Stimulated activated CD4-positive, alpha-beta T cell treated with anti-CD3 and anti-CD28 coated beads, Interleukin-4, amount 100 ng/mL, for 1 hour (primary cell): ENCODE measurements around the gene RSRC2.
"Not testable (repeated sequence)": the region's sequence is repeated elsewhere in the genome, so short reads cannot be mapped to it uniquely, and the experiment has no call there.

Experiments used
- DNase-seq: peaks from one replicate; pipeline ENCODE4 v3.0.0-alpha.2; 2020

The RSRC2 gene

GRCh38 chr12:122516544-122517361 lies 10.0 kb downstream of the RSRC2 start:
- DNase-seq: no peak

GRCh38 chr12:122515275-122515674 lies 11.5 kb downstream of the RSRC2 start:
- DNase-seq: no peak

- DNase-seq: no peak
These were observed 13.1 kb downstream of the RSRC2 start for GRCh38 chr12:122513660-122514059.

- not testable (repeated sequence) for DNase-seq
These were observed 13.7 kb downstream of the RSRC2 start for GRCh38 chr12:122513028-122513427.

GRCh38 chr12:122508163-122508562 lies 18.6 kb downstream of the RSRC2 start:
- DNase-seq: no peak

- no peak for DNase-seq
These were observed 20.3 kb downstream of the RSRC2 start for GRCh38 chr12:122506393-122506938.

GRCh38 chr12:122505419-122506051 lies 21.2 kb downstream of the RSRC2 start:
- DNase-seq: no peak

GRCh38 chr12:122503783-122504590 lies 22.7 kb downstream of the RSRC2 start:
- DNase-seq: no peak

- no peak for DNase-seq
These were observed 23.5 kb downstream of the RSRC2 start for GRCh38 chr12:122503147-122503751.

- DNase-seq: no peak
These were observed 25.2 kb downstream of the RSRC2 start for GRCh38 chr12:122501489-122501989.

- DNase-seq: peak; percentile 97
These were observed 25.8 kb downstream of the RSRC2 start, which contains the start of gene ZCCHC8 for GRCh38 chr12:122500685-122501488. TSS of gene ZCCHC8 (minus strand) at chr12:122500932. CDS start at chr12:122500840, 92 bp downstream.

- peak; percentile 39 for DNase-seq
These were observed 26.6 kb downstream of the RSRC2 start for GRCh38 chr12:122499991-122500684.

- no peak for DNase-seq
These were observed 31.5 kb downstream of the RSRC2 start for GRCh38 chr12:122495258-122495657.

- DNase-seq: not testable (repeated sequence)
These were observed 33.5 kb downstream of the RSRC2 start for GRCh38 chr12:122493222-122493621.

GRCh38 chr12:122491991-122492390 lies 34.7 kb downstream of the RSRC2 start:
- no peak for DNase-seq

- DNase-seq: no peak
These were observed 37.7 kb downstream of the RSRC2 start for GRCh38 chr12:122489038-122489437.

GRCh38 chr12:122487807-122488206 lies 38.9 kb downstream of the RSRC2 start:
- not testable (repeated sequence) for DNase-seq

GRCh38 chr12:122486805-122487426 lies 39.8 kb downstream of the RSRC2 start:
- DNase-seq: no peak

GRCh38 chr12:122486360-122486759 lies 40.4 kb downstream of the RSRC2 start:
- not testable (repeated sequence) for DNase-seq

- DNase-seq: not testable (repeated sequence)
These were observed 42.4 kb downstream of the RSRC2 start for GRCh38 chr12:122484385-122484784.
